GM18499 (cell line): ENCODE measurements around the gene C12orf76.
"Not testable (repeated sequence)": the region's sequence is repeated elsewhere in the genome, so short reads cannot be mapped to it uniquely, and the experiment has no call there.

Source experiments
- ATAC-seq: cut with Tn5 transposase; IDR thresholded peaks from one replicate; pipeline ENCODE4 v1.9.1; 2021; ENCODE audit warnings: moderate number of reproducible peaks; ENCODE audit not compliant: insufficient read depth, unreplicated experiment

The C12orf76 gene

GRCh38 chr12:110028323-110028722, 20.0 kb downstream of the C12orf76 start:
- no peak for ATAC-seq

DNA sequence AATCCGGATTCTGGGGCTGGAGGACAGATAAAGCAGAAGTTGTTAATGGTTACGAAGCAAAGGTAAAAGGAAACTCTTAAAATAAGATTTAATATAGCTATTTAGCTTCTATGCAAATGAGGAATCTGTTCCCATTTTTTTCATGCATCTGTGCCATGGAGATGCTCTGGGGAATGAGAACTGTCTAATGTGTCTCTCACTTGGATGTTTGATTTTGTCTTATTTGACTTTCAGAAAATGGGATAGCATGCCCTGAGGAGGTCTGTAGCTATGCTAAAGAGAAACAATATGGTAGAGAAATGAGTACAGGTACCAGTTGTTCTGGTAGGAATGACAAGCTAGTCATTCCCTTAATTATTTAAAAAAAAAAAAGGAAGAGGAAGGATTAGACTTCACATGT, 24.3 kb downstream of the C12orf76 start:
- no peak for ATAC-seq

- ATAC-seq: no peak
Observed at GRCh38 chr12:110023059-110023980, 25.0 kb downstream of the C12orf76 start.

DNA sequence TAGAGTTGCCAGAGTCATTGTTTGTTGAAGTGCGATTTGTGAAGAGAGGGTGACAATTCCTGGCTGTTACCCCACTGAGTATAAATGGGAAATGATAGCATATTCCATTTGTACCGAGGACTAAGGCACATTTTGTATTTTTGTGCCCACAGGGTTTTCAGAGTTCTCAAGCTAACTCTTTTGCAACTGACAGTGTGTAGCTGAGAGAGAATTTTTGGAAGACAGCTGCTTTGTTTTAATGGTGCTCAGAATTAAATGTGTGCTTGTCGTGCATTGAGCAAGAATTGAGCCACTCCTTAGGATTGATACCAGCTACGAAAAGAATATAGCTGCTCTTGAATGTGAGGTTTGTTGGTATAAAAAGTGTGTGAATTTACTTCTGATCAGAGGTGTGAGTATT, 27.4 kb downstream of the C12orf76 start:
- ATAC-seq: no peak

DNA sequence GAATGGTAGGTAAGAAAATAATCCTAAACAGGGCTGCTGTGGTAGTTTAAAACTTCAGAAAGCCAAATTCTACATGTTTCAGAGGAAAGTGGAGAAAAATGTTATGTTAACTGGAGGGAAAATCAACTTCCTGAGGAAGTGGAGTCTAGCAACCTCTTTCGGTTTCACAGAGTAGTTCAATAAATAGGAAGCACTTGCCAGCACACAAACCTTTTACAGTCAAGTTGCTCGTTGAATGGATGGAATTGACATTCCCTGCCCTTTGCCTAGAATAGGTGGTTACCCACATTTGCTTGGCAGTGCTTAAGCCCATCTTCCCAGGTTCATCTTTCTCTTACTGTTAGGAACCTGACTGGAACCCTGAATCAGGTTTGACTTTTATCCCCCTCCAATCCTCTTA, 33.2 kb downstream of the C12orf76 start:
- no peak for ATAC-seq

DNA sequence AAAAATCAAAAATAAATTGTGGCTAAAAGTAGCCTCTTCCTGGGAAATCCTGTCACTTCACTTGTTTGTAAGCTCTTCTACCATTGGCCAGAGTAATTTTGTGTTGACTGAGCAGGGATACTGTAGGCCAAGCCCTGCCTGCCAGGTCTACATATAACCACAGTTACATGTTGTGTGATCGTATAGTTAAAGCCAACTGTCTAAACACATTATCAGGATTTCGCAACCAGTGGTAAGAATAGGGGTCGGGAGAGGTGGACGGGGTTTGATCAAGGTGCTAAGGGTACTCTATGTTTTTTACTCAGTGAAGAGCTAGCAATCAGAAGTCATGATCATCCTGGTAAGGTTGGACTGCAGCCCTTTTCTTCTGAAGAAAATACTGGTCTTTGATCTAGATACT, 35.7 kb downstream of the C12orf76 start:
- no peak for ATAC-seq

GRCh38 chr12:110012137-110012536, 36.2 kb downstream of the C12orf76 start:
- no peak for ATAC-seq

- no peak for ATAC-seq
Observed at GRCh38 chr12:110010853-110011723, 37.2 kb downstream of the C12orf76 start.

GRCh38 chr12:110008681-110009398, 39.5 kb downstream of the C12orf76 start:
- ATAC-seq: not testable (repeated sequence)

- ATAC-seq: no peak
Observed at GRCh38 chr12:110007881-110008280, 40.4 kb downstream of the C12orf76 start.

DNA sequence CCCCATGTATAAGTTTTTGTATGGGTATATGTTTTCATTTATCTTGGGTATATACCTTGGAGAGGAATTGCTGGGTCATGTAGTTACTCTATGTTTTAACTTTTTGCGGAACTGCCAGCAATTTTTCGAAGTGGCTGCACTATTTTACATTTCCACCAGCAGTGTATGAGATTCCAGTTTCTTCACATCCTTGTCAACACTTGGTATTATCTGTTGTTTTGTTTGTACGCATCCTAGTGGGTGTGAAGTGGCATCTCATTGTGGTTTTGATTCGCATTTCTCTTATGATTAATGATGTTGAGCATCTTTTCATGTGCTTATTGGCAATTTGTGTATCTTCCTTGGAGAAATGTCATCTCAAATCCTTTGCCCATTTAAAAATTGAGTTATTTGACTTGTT, 42.2 kb downstream of the C12orf76 start:
- no peak for ATAC-seq

GRCh38 chr12:110005319-110005973, 42.9 kb downstream of the C12orf76 start:
- no peak for ATAC-seq

DNA sequence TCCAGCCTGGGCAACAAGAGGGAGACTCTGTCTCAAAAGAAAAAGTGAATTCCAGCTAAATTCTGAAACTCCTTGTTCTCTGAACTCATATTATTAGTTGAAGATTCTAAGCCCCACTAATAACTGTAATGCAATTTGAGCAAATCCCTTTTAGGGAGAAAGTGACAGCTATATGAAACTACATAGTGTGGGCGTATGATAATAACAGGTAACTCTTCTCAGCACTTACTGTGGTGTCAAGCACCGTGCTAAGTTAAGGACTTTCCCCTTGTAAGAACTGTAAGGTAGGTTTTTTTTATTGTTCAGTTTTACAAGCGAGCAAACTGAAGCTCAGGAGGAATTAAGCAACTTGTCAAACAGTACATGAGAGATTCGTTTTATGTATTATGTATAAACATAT, 43.7 kb downstream of the C12orf76 start:
- ATAC-seq: peak; percentile 42

DNA sequence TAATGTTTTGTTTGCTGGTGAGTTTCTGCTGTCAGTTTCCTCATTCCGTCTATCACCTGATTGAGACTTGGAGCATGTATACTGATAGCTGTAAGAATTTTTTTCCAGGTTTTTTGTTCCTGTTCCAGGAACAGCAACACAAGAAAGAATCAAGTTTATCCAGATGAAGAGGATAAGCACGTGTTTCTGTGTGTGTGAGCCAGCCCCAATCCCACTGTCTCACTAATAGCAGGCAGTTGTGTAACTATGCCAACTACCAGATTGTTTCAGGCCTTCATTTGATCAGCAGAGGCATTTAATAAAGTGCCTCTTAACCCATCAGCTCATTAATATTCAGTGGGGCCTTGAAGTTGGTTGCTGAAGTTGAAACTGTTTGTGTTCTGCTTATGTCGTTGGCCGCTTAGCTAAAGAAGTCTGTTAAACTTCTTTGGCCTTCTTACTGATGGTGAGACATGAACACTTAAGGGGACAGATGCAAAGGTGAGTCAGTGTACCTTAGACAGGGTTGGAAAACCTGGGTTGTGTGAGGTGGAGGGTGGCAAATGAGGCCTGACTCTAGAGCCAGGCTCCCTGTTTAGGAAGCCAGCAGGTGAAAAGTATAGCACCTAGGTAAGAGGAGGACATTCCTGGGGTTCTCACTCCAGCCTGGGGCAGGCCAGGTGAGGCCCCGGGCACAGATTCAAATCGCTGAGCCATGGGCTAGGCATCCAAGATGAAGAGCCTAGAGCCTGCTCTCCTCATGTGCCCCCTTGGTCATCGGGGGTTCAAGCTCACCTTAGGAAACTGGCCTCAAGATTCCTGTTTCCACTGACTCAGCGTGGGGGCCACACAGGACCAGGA, 45.4 kb downstream of the C12orf76 start:
- no peak for ATAC-seq

GRCh38 chr12:110001596-110001995, 46.7 kb downstream of the C12orf76 start:
- no peak for ATAC-seq

- ATAC-seq: no peak
Observed at GRCh38 chr12:109999983-110000505, 48.3 kb downstream of the C12orf76 start.

- no peak for ATAC-seq
Observed at GRCh38 chr12:109999649-109999971, 48.7 kb downstream of the C12orf76 start.

DNA sequence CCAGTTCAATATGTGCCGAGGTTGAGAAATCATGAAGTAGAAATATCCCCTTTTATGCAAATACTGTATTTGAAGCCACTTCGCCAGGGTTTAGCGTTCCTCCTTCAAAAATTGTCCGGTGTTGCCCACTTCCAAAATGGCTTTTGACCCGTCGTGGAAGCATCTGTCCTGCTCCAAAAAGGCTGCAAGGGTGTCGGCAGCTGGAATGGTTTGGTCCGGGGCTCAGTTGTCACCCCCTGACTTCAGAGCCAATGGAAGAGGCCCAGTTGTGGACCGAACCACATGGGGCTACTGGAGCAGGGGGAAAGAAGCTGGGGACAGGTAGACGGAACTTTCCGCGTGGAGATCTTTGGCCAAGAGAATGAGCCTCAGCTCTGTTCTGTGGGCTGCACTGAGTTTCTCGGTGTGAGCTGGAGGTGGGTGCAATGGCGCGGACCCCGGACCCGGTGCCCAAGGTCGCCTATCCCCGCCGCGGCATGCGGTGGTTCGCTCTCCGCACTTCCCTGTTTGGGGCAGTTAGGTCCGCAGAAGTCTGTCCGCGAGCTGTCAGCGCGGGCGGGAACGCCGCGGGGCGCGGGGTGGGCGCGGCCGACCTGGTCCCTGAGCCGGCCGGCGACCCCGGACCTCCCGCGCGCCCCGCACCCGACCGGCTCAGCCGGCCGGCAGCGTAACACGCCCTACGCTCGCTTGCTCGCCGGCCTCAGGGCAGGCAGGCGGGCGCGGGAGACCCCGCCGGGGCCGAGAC, 49.2 kb downstream of the C12orf76 start, which contains the start of gene ANKRD13A:
TSS of gene ANKRD13A (plus strand) at position 527 of the 745 bp plus-strand sequence. CDS start 259 bp downstream, outside the sequence.
- no peak for ATAC-seq
